Upper lobe of left lung (tissue), 4 donors: ENCODE measurements around the gene P3H2.

Experiments
- CTCF ChIP-seq, 6 experiments: fragments of 450-650 bp in 4 of 6; fragments of 200-600 bp in 2 of 6; sonication (generic) in 2 of 6; IDR thresholded peaks; one replicate each; pipeline ENCODE4 v1.5.1; 2016 to 2019; ENCODE audit warnings: antibody characterized with exemption in 6 of 6
- EP300 ChIP-seq, 4 donors: sonication (generic); formaldehyde crosslinking; IDR thresholded peaks; one replicate each; pipeline ENCODE4 v1.5.1; 2017; ENCODE audit warnings: antibody characterized with exemption in 4 of 4, control low read depth in 2 of 4
- POLR2A ChIP-seq, 4 donors: fragments of 450-650 bp; IDR thresholded peaks; one replicate each; pipeline ENCODE4 v1.5.1; 2016 to 2017; ENCODE audit warnings: antibody characterized with exemption in 4 of 4, mild to moderate bottlenecking in 2 of 4

DNA sequence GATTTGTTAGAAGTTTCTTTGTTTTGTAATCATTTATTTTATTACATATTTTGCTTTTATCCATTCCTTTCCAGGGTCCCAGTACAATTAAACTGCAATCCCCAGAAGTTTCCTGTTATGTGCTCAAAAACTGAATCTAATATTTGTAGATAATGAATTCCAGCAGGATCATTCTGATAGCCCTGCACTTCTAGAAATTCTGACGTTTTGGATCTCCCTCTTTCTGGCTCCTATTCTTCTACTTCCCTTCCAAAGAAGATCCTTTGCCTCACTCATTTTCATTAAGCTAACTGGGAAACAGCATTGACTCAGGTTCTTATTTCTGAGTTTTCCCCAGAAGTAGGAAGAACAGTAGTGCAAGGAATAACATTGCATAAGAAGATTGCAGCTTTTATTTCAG is 9.9 kb downstream of the P3H2 start:
- TF ChIP-seq CTCF (IDR thresholded peaks at IDR 0.05): no peak
- TF ChIP-seq POLR2A (IDR thresholded peaks at IDR 0.05): no peak
- TF ChIP-seq EP300 (IDR thresholded peaks at IDR 0.05): no peak
